Measurements from ENCODE around the gene PRRX2.
A peak's percentile ranks its signal among the peaks of the same experiment; 100 is the strongest.

Gene PRRX2

DNA sequence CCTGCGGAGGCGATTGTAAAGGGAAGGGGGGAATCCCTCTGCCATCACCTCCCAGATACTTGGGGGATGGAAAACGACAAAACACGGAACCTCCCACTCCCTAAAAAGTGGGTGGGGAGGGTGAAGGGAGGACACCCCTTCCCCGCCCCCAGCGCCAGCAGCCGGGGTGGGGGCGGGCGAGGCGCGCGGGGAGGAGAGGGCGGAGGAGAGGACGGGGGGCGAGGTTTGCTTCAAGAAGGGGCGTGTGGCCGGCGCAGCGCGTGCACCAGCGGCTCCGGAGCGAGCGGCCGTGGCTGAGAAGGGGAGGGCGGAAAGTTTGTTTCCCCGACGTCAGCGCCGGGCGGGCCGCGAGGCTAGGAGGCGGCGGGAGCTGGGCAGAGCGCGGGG, at the start of gene PRRX2:
Gene PRRX2 (plus strand): TSS at position 259 of the 387 bp plus-strand sequence. CDS start 221 bp downstream, outside the sequence.
- no peak for DNase-seq (ENCODE audit: low read depth, low spot score)

DNA sequence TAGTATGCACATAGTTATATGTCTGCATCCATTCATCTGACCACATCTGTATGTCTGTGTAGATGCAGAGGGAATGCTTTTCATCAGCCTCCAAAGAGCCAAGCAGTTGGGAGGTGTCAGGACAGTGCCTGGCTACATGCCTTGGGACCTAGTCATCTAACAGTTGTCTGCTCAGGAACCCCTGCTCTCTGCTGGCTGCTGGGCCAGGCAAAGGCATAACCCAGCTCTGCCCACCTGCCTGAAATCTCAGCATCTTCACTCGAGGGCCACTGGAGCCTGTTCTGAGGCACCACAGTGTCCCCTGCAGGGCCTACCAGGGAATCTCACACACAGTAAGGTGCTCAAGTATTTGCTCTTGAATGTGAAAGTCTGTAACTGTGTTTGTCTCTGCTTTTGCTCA, 48.3 kb upstream of the PRRX2 start:
- no peak for DNase-seq (ENCODE audit: low read depth, low spot score)

DNA sequence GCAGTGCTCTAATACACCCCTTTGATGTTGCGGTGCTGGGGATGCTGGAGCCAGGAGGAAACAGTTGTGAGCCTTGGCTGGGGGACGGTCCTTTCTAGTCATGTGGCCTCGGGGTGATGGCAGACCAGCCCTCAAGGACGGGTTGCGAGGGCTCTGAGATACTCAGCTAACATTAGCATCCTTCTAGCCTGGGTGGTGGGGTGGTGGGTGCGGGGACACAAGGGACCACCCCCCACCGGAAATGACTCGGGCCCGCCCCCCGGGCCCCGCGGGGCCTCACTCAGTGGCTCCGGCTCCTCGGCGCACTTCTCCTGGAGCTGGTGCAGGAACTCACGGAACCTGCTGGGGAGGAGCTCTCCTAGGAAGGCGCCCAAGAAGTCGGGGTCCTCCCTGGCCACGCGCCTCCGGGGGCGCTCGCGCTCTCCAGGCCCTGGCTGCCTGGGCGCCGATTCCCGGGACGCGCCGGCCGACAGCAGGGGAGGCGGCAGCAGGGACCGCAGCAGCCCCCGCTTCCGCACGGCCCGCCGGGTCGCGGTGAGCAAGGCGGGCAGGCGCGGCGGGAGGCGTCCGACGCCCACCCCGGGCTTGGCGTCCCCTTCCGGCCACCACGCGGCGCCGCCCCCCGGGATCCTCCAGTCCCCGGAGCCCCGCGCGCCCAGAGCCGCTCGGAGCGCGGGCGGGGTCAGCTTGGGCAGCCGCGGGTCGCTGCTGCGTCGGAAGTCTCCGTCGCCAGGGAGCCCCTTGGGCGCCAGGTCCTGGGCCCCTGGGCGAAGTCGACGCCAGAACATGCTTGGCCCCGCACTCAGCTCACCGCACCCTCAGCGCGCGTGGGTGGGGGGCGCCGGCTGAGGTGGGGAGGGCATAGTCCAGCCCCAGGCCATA, 45.4 kb upstream of the PRRX2 start:
- DNase-seq (ENCODE audit: low read depth, low spot score) = no peak

DNA sequence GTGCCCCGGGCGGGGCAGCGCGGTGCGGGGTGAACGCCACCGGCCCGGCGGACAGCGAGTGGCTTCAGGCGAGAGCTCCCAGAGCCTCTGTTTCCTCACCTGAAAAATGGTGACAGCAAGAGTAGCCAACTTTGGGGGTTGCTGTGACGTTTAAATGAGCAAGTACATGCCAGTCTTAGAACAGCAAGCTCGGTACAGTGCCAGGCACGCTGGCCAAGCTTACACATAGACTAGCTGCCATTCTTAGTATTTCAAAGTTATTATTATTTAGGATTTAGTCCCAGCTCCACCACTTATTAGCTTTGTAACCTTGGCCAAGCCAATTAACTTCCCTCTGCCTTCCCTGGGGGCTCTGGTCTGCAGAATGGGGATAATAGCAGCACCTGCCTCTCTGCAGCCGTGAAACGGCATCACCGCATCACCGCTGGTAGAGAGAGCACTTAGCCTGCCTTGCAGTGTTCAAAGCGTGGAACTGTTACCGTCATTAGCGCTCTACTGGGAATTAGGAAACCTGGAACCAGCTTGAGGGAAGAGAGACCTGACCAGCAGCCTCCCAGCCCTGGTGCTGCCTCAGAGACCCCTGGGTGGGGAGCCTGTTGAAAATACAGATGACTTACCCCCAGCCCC, 44.7 kb upstream of the PRRX2 start, which contains the start of gene C9orf50:
Gene C9orf50 (minus strand): TSS at position 433 of the 627 bp plus-strand sequence. CDS start 527 bp downstream, outside the sequence.
- DNase-seq (ENCODE audit: low read depth, low spot score) = no peak

DNA sequence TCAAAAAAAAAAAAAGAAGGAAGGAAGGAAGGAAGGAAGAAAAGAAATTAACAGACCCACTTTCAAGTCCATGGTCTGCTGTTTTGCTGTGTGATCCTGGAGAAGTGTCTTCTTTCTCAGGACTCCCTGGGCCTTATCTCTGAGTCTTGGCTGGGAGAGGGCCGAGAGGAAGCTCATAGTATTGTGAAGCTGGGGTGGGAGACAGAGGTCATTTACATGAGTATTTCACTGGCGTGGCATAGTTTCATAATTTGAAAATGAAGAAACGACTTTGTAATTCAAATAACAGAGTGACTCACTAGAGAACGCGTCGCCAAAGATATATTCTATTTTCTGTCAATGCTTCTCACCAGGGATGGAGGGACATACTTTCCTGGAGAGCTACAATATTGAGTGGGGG, 42.1 kb upstream of the PRRX2 start:
- no peak for DNase-seq (ENCODE audit: low read depth, low spot score)

DNA sequence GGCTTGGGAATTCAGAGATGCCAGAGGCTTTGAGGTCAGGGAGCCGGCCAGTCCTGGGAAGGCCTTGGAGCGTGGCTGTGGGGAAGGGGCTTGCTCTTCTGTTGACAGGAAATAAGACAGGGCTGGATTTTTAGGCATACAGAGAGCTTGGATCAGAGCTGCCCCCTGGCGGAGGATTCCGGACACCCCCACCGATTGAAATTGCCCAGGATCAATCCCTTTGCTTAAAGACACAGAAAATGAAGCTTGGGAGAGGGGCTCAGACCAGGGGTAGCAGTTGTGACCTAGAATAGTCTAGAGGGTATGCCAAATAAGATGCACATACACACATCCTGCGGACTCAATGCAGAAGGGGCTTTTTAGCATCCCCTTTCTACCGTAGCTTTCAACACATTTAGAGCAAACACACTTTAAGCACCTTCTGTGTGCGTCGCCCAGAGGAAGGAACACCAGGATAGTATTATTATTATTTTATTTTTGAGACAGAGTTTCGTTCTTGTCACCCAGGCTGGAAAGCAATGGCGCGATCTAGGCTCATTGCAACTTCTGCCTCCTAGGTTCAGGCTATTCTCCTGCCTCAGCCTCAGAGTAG, 41.2 kb upstream of the PRRX2 start:
- no peak for DNase-seq (ENCODE audit: low read depth, low spot score)

DNA sequence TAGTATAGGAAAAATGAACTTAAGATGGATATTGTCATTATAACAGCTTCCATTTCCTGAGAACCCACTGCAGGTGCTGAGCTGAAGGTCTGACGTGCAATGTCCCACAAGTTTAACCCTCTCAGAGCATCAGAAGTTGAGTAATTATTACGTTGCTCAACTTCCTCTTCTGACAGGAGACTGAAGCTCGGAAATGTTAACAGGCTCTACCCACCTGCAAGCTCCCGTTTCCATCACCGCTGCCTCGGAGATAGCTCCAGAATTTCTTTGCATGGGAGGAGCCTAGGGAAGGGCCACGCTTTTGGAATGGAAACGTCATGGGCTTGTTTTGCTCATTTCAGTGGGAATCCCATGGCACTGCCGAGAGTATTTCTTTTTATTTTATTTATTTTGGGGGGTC, 40.5 kb upstream of the PRRX2 start:
- no peak for DNase-seq (ENCODE audit: low read depth, low spot score)

DNA sequence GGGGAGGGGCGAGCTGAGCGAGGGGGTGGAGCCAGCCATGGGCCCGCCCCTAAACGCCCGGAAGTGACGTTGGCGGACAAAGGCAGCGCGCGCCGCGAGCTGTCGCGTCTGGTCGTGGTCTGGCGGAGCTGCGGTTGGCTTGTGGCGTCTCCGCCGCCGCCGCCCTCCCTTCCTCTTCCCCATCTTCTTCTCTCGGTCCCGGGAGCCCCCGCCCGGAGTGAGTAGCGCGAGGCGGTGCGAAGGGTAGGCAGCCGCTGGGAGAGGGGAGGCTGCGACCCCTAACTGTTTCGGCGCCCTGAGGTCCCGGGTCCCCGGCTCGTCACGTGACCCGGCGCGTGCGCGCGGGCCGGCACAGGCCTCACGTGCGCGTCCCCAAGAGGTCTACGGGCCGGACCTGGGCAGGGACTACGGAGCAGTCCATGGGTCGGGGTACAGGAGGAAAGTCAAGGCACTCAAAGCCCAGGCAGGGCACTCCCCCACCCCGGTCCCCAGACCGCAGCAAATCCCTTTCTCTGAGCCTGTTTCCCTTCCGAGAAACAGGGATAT, 39.3 kb upstream of the PRRX2 start, which contains the start of gene NTMT1:
Gene NTMT1 (plus strand): TSS at position 85 of the 546 bp plus-strand sequence. CDS start 6,541 bp downstream, outside the sequence.
- DNase-seq (ENCODE audit: low read depth, low spot score) = no peak

DNA sequence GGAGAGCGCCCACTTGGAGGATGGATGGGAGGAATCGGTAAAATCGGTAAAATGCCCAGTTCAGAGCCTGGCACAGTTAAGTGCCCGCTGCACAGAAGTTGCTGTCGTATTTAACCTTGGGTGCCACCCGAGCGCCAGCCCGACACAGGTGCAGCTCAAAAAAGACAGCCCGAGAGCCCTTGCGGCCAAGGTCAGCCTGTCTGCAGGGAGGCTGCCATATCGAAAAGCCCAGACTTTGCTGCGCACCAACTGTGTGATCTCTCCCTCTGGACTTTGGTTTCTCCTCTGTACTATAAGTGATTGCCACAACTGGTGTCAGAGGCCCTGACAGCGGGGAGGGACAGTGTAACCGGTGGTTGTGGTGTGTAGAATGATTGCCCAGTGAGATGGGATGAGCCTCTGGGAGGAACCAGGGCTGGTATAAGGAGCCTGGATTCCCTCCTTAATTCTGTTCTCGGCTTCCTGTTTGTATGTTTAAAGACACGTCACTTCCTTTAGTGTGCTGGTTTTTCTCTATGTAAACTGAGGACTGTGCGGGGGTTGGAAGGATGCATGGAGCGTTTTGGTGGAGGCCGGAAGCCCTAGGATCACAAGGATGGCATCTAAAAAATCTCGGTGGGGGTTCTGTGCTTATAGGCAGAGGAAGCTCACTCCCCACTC, 38.7 kb upstream of the PRRX2 start:
- DNase-seq (ENCODE audit: low read depth, low spot score) = no peak

DNA sequence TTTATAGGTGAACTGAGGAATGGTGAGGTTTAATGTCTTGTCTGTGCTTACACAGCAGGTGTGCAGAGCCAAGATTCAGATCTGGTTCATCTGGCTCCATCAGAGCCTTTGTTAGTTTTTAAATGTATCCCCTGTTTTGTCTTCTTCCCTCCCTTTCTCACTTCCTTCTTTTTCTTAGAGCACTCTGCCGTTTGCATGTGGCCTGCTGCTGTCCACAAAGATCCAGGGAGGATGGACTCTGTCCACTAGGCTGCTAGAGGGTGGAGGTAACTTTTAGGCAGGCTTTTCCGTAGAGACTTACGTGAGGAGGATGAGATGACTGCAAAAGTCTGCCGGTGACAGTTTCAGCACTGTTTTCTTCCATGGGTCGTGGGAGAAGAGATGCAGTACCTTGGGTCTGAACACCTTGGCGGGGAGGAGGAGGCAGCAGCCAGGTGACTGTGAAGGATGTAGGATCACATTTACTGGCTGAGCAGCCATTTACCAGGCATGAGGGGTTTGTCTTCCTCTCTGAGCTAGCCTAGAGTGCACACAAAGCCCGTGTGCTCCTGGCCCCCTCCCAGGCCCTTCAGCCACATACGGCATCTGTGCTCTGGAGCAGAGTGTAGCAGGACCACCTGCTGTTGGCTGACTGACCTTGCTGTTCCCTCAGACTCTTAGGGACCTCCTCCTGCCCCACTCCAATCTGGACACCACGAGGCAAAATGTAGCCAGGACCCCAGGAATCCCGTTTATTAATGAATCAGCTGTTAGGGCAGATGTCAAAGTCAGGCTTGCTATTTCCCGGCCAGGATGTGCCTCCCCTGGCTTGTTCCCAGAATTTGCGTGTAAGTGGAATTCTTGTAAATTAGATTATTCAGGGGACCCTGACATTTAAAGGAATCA, 37.6 kb upstream of the PRRX2 start:
- peak; percentile 85 for DNase-seq (ENCODE audit: low read depth, low spot score)

DNA sequence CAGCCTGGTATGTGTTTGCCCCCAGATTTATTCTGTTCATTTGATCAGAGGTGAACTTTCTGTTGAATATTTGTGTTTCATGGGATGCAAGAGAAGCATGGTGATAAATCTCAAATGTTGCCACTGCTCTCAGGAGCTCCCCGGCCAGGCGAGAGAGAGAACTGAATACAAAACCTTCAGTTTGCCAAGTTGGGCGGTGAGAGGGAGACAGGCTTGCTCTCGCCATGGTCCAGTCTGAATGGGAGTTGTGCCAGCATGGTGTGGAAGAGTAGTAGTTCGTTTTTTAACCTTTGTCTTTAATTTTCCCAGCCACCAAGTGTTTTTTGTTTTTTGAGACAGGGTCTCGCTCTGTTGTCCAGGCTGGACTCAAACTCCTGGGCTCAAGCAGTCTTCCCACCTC, 36.7 kb upstream of the PRRX2 start:
- no peak for DNase-seq (ENCODE audit: low read depth, low spot score)

DNA sequence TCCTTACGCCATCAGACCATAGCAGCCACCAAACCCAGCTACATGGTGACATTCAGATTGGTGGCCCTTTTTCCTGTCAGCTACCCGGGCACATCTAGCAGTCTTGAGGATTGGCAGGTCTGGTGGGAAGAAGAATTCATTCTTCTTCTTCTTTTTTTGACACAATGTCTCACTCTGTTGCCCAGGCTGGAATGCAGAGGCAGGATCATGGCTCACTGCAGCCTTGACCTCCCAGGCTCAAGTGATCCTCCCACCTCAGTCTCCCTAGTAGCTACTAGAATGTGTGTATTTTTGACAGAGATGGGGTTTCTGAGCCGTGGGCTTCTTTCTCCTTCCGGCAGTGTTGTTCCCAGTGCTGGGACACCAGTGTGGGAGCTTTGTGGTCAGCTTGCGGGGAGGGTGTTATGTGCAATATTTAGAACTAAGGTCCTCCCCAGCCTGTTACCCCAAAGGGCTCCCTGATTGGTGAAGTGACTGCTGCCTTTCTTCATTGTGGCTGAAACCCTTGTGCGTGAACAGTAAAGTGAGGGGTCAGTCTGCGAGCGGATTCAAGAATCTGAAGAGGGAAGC, 36.1 kb upstream of the PRRX2 start:
- no peak for DNase-seq (ENCODE audit: low read depth, low spot score)

DNA sequence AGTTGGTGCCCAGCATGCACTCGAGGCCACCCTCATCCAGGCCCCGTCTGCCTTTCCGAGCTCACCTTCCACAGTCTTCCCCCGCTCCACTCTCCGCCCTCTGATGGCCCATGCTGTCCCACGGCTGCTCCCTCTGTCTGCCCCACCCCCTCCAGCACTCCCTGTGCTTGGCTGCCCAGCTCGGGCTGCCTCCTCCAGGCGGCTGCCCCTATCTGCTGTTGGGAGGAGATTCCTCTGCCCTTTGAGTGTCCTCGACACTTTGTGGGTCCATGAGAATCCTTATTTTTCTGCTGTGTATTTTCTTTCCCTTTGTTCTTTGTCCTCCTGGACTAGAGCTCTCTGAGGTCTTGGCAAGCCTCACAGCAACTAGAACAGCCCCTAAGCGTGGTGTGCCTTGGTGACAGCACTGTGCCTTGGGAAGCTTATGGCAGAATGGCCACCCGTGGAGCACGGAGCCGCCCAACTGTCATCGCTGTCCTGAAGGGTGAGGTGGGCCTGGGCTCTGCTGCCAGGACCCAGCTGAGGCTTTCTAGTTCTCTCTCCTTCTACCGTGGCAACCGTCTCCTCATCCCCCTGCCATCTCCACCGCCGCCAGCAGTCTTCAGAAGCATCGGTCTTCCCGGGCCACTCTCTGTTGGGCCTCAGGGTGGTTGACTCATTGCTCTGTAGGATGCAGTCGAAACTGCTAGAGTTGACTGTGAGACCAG, 34.3 kb upstream of the PRRX2 start:
- DNase-seq (ENCODE audit: low read depth, low spot score) = no peak

DNA sequence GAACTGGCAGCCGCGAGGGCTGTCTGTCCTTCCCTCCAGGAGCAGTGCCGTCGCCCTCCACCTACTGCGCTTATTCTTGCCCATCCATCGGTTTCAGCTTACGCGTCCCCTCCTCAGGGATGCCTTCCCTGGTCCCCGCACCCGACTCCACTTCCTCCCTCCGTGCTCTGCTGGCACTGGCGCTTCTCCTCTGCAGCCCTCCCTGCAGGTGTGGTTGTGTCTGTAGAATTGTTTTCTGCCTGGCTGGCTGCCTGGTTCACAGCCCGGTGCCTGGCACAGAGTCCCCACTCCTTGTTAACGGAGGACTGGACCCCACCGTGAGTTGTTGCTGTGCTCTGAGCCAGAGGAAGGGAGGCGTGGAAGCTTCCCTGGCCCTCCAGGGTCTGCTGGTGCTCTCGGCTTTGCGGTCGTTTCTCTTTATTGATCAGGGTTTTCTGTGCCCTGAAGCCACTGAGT, 33.7 kb upstream of the PRRX2 start:
- DNase-seq (ENCODE audit: low read depth, low spot score) = no peak

DNA sequence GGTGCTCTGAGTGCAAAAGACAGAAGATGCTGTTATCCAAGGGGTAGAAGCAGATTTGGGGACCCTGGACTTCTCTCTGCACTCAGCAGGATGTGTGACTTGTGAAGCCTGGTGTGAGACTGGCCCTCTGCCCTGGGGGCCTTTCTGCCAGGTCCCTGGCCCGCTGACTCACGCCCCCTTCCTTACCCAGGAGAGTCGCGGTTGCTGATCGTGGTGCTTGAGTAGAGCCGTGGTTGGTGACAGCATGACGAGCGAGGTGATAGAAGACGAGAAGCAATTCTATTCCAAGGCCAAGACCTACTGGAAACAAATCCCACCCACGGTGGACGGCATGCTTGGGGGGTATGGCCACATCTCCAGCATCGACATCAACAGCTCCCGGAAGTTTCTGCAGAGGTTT, 33.0 kb upstream of the PRRX2 start:
- no peak for DNase-seq (ENCODE audit: low read depth, low spot score)

DNA sequence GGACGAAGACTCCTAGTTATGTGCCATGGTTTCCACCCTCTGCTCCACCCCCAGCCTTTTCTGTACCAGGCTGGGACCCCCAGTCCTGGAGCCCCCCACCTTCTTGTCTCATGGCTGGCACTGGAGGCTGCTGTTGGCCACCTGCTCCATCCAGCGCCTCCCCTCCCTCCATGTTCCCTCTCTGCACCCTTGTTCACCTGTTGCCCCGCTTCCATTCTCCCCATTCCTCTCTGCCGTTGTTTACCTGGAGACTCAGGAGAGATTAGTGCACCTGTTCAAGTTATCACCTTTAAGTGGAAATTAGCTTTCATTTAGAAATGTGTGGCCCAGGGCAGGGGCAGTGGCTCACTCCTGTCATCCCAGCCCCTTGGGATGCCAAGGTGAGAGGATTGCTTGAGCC, 32.2 kb upstream of the PRRX2 start:
- no peak for DNase-seq (ENCODE audit: low read depth, low spot score)

DNA sequence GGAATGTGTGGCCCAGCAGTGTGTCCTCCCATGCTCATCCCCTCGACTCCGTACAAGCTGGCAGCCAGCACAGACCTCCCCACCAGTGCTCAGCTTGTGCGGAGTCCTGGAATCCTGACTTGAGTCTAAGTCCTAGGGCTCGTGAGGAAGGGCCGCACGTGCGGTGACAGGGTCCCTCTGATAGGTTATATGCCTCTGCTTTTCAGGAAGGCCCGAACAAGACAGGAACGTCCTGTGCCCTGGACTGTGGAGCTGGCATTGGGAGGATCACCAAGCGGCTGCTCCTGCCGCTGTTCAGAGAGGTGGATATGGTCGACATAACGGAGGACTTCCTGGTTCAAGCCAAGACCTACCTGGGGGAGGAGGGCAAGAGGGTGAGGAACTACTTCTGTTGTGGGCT, 31.6 kb upstream of the PRRX2 start:
- no peak for DNase-seq (ENCODE audit: low read depth, low spot score)

DNA sequence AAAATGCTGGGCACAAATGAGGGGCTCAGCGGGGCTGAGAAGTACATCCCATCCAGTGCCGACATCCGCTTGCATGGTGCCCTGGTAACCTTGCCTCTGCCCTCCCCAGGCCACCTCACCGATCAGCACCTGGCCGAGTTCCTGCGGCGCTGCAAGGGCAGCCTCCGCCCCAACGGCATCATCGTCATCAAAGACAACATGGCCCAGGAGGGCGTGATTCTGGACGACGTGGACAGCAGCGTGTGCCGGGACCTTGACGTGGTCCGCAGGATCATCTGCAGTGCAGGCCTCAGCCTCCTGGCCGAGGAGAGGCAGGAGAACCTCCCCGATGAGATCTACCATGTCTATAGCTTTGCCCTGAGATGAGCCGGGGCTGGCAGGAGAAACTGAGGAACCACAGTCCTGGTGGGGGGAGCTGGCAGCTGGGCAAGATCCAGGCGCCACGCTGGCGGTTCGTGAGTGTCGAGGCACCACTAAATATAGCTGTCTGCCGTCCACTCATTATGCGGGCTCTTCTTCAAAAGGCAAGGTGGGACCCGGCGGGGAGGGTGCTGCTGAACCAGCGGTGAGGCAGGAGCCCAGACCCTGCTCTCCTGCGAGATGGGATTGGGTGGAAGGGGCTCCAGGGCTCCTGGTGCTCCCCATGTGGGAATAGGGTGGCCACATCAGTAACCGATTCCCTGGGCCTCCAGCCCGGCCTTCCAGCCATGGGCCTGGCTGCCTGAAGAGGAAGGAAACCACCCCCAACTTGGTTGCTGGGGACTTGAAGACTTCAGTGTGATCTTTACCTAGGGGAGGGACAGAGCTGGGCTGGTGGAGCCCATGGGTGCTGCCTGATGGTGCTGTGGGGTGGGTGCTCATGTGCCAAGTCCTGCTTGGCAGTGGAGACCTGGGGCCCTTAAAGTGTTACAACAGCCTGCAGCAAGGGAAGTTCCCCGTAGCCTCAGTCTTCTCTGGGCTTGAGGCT, 30.1 kb upstream of the PRRX2 start:
- DNase-seq (ENCODE audit: low read depth, low spot score) = no peak

Data from smooth muscle cell of the brain vasculature (primary cell).